Spleen (tissue), 11 donors: ENCODE data around the gene PPP1R9B. TPM values are rescaled to one million over a fixed set of nuclear protein-coding genes. Genes with fewer than 3 reads are reported as not detected.

Experiments used
- DNase-seq: peaks from one replicate; pipeline ENCODE4 v3.0.0-alpha.2; 2020
- H3K27ac ChIP-seq, 8 donors: fragments of 200-600 bp; sonication (generic) in 7 of 8; 1 replicate in 4 of 8; 2 replicates in 4 of 8; pipeline versions ENCODE4 v1.5.0 to v1.8.0; 2016 to 2021; ENCODE audit warnings: inconsistent platforms in 4 of 8, mild to moderate bottlenecking in 4 of 8, moderate library complexity in 1 of 8
- H3K27me3 ChIP-seq, 7 donors: fragments of 200-600 bp; sonication (generic) in 6 of 7; replicated peaks in 1 of 7; 1 replicate in 4 of 7; 2 replicates in 3 of 7; pipeline versions ENCODE4 v1.5.0 to v1.8.0; 2016 to 2021; ENCODE audit warnings: inconsistent platforms in 3 of 7, mild to moderate bottlenecking in 1 of 7
- H3K36me3 ChIP-seq, 6 donors: fragments of 200-600 bp; sonication (generic) in 5 of 6; 1 replicate in 4 of 6; 2 replicates in 2 of 6; pipeline versions ENCODE4 v1.5.0 to v1.8.0; 2016 to 2021; ENCODE audit warnings: inconsistent platforms in 2 of 6
- H3K4me1 ChIP-seq, 6 donors: fragments of 200-600 bp; sonication (generic) in 5 of 6; 1 replicate in 3 of 6; 2 replicates in 3 of 6; pipeline versions ENCODE4 v1.5.0 to v1.8.0; 2016 to 2021; ENCODE audit warnings: inconsistent platforms in 3 of 6
- H3K4me3 ChIP-seq, 8 donors: fragments of 200-600 bp; sonication (generic) in 7 of 8; 1 replicate in 4 of 8; 2 replicates in 4 of 8; pipeline versions ENCODE4 v1.5.0 to v1.8.0; 2016 to 2021; ENCODE audit warnings: inconsistent platforms in 4 of 8, mild to moderate bottlenecking in 4 of 8, moderate library complexity in 2 of 8
- H3K9me3 ChIP-seq, 8 donors: fragments of 200-600 bp; sonication (generic) in 7 of 8; 1 replicate in 4 of 8; 2 replicates in 4 of 8; pipeline versions ENCODE4 v1.5.0 to v1.8.0; 2016 to 2021; ENCODE audit warnings: inconsistent platforms in 4 of 8
- CTCF ChIP-seq, 11 experiments: fragments of 200-600 bp in 7 of 11; fragments of 450-650 bp in 4 of 11; sonication (generic) in 4 of 11; IDR thresholded peaks in 8 of 11; conservative IDR thresholded peaks in 3 of 11; 1 replicate in 7 of 11; 2 replicates in 4 of 11; pipeline versions ENCODE4 v1.4.0 to v1.8.0; 2016 to 2021; ENCODE audit warnings: antibody characterized with exemption in 11 of 11, inconsistent platforms in 4 of 11, mild to moderate bottlenecking in 1 of 11
- POLR2A ChIP-seq, 3 donors: fragments of 450-650 bp; IDR thresholded peaks; one replicate each; pipeline ENCODE4 v1.5.1; 2017; ENCODE audit warnings: antibody characterized with exemption in 3 of 3, mild to moderate bottlenecking in 1 of 3
- POLR2AphosphoS5 ChIP-seq, 3 donors: sonication (generic); formaldehyde crosslinking; IDR thresholded peaks; one replicate each; pipeline ENCODE4 v1.5.1; 2017; ENCODE audit warnings: antibody characterized with exemption in 3 of 3
- WGBS, 5 donors: extraction: QIAGEN DNeasy Blood & Tissue Kit in 3 of 5; methylation state at CpG; one replicate each; pipeline versions ENCODE4 v1.1.5 to v1.1.7; 2013 to 2018; 5-methylcytosine and 5-hydroxymethylcytosine counted together
- intact Hi-C: fragments of 100-400 bp; cut with DNase I; formaldehyde crosslinking; loops from one replicate; pipeline ENCODE4 v1.15.0; 2023; ENCODE audit warnings: low total_unique reads
- polyA plus RNA-seq, 3 donors: library from polyadenylated mRNA; stranded (reverse); fragments of 200-250 nt; gene quantifications; one replicate each; pipeline ENCODE4 v1.2.1, GENCODE V29; 2013
- total RNA-seq, 7 donors: library from RNA; depleted of rRNA in 3 of 7; stranded (reverse); fragments of >200 nt in 3 of 7; fragmentation: NEBNext Ultra II Directional in 4 of 7; extraction: Animal tissue kit (Norgen Biotek cat#: 25700) in 4 of 7; gene quantifications; one replicate each; pipeline versions ENCODE4 v1.1.0 to v1.2.1, GENCODE V29; 2016 to 2021
- donor health status: healthy with polysubstance abuse.
- donor health status: DM: no; HTN: no; CAD: no; lungs with moderate emphysema.
- donor health status: DM: no; HTN: no; CAD: no.
- donor health status: Bipolar disorder and iron deficiency.
- donor health status: healthy.
- donor health status: DM: no; HTN: no; CAD: no.
- donor health status: DM: yes; HTN: yes; CAD: no.

The PPP1R9B gene
- total and polyA plus RNA-seq, 10 donors = 30.0 to 136 (median 86.2) TPM

- peak overlapping the region in 6 of 8 donors; percentile 32 to 99 (median 97) for H3K27ac ChIP-seq
- intact Hi-C loops = no loop called here
- no peaks in the 10 kb centered on the region for H3K27me3 ChIP-seq
- H3K36me3 ChIP-seq = peaks cover 0 to 68% (median 51%) of the 10 kb centered on the region in 6 donors
- H3K4me1 ChIP-seq = peaks cover 63 to 100% (median 87%) of the 10 kb centered on the region in 6 donors
- TF ChIP-seq POLR2A (IDR thresholded peaks at IDR 0.05) = no peak
- peak in 2 of 3 donors; percentile 13 to 55 for TF ChIP-seq POLR2AphosphoS5 (IDR thresholded peaks at IDR 0.05)
- H3K9me3 ChIP-seq = no peaks in the 10 kb centered on the region
- peak overlapping the region in 1 of 8 donors; percentile 94 for H3K4me3 ChIP-seq
- no peak for DNase-seq
- WGBS, 5 donors = 80 to 84% (median 82%) methylated on average over 13 to 16 of the region's 16 CpGs
Measured at GRCh38 chr17:50144845-50145531, 5.5 kb downstream of the PPP1R9B start.

- whole genome bisulfite sequencing, 5 donors = 67 to 83% (median 73%) methylated on average over 6 of the region's 6 CpGs
- Histone ChIP-seq H3K36me3 (peaks cover 0 to 74% (median 55%) of the 10 kb centered on the region in 6 donors), H3K4me3 (peak overlapping the region in 1 of 8 donors; percentile 94), H3K27me3 (no peaks in the 10 kb centered on the region), H3K4me1 (peaks cover 64 to 100% (median 93%) of the 10 kb centered on the region in 6 donors), H3K27ac (peak overlapping the region in 4 of 8 donors; percentile 97 to 99 (median 98)), H3K9me3 (no peaks in the 10 kb centered on the region)
- TF ChIP-seq POLR2AphosphoS5 (IDR thresholded peaks at IDR 0.05) = peak in 1 of 3 donors; percentile 3
- no peak for TF ChIP-seq POLR2A (IDR thresholded peaks at IDR 0.05)
- no peak for TF ChIP-seq CTCF (IDR thresholded peaks at IDR 0.05 in 8 of 11, conservative IDR thresholded peaks at IDR 0.05 in 3 of 11)
- intact Hi-C loops = no loop called here
- no peak for DNase-seq
Measured at GRCh38 chr17:50144355-50144754, 6.1 kb downstream of the PPP1R9B start.

GRCh38 chr17:50143461-50144176 lies 6.9 kb downstream of the PPP1R9B start:
- peaks cover 0 to 82% (median 63%) of the 10 kb centered on the region in 6 donors for H3K36me3 ChIP-seq
- H3K4me3 ChIP-seq = no peak overlapping the region
- no peak for DNase-seq
- WGBS, 5 donors = 87 to 95% (median 93%) methylated on average over 12 to 20 of the region's 20 CpGs
- TF ChIP-seq POLR2AphosphoS5 (IDR thresholded peaks at IDR 0.05) = peak in 1 of 3 donors; percentile 49
- TF ChIP-seq CTCF (IDR thresholded peaks at IDR 0.05 in 8 of 11, conservative IDR thresholded peaks at IDR 0.05 in 3 of 11) = no peak
- intact Hi-C loops = no loop called here
- H3K27ac ChIP-seq = peak overlapping the region in 2 of 8 donors; percentile 98 to 99
- H3K9me3 ChIP-seq = no peaks in the 10 kb centered on the region
- H3K27me3 ChIP-seq = no peaks in the 10 kb centered on the region
- peaks cover 64 to 100% (median 95%) of the 10 kb centered on the region in 6 donors for H3K4me1 ChIP-seq

- Histone ChIP-seq H3K36me3 (peaks cover 3 to 100% (median 82%) of the 10 kb centered on the region in 6 donors), H3K4me1 (peaks cover 50 to 84% (median 76%) of the 10 kb centered on the region in 6 donors), H3K9me3 (no peaks in the 10 kb centered on the region), H3K27ac (peak overlapping the region in 7 of 8 donors; percentile 5 to 75 (median 41)), H3K27me3 (no peaks in the 10 kb centered on the region), H3K4me3 (no peak overlapping the region)
- 37 to 47% (median 43%) methylated on average over 8 of the region's 8 CpGs for WGBS, 5 donors
- TF ChIP-seq POLR2A (IDR thresholded peaks at IDR 0.05) (no peak), POLR2AphosphoS5 (IDR thresholded peaks at IDR 0.05) (peak in 1 of 3 donors; percentile 19)
- intact Hi-C loops = no loop called here
- DNase-seq = no peak
Measured at GRCh38 chr17:50141745-50142110, 8.7 kb downstream of the PPP1R9B start.
